Measurements from ENCODE around the gene BBS1. TPM values are rescaled to one million over a fixed set of nuclear protein-coding genes. Genes with fewer than 3 reads are reported as not detected.

The BBS1 gene
- total and polyA plus RNA-seq, 7 experiments from 2014 or later = 9.6 to 38.2 (median 22.7) TPM

GRCh38 chr11:66469441-66469840 is 41.0 kb upstream of the BBS1 start:
- ATAC-seq (no peak), DNase-seq (no peak)
- peak overlapping the region in 1 of 10 donors; percentile 21 for H3K4me3 Mint-ChIP-seq
- H3K27ac Mint-ChIP-seq = no peak overlapping the region
- H3K9me3 Mint-ChIP-seq = no peaks in the 10 kb centered on the region
- no peaks in the 10 kb centered on the region for H3K27me3 Mint-ChIP-seq
- Histone ChIP-seq H3K36me3 (ENCODE audit: control insufficient read depth in 2 of 3, insufficient read depth in 3 of 3, low read length in 3 of 3) (peaks cover 0 to 18% (median 0%) of the 10 kb centered on the region in 3 experiments), H3K9me3 (ENCODE audit: control insufficient read depth in 2 of 3, low read length in 3 of 3) (no peaks in the 10 kb centered on the region), H3K4me1 (ENCODE audit: control insufficient read depth in 2 of 2, insufficient read depth in 2 of 2, low read length in 2 of 2) (peaks cover 8 to 10% of the 10 kb centered on the region in 2 donors), H3K4me3 (ENCODE audit: low read length) (no peak overlapping the region), H3K27ac (ENCODE audit: low read depth, low read length) (no peak overlapping the region), H3K27me3 (ENCODE audit: control insufficient read depth in 2 of 2, insufficient read depth in 2 of 2, low read length in 2 of 2) (no peaks in the 10 kb centered on the region)
- peaks cover 0 to 29% (median 23%) of the 10 kb centered on the region in 7 donors for H3K4me1 Mint-ChIP-seq
- peaks cover 0 to 8% (median 0%) of the 10 kb centered on the region in 5 donors for H3K36me3 Mint-ChIP-seq
- intact Hi-C loops (cut with micrococcal nuclease) = loop anchor here (5.0 kb wide), 3 partner anchors 73 to 1338 kb away; partner anchors contain the start of gene PC (in 1 of the 2)
- ChIA-PET CTCF (interaction anchor here (0.5 to 1.0 kb wide), 4 partner anchors 9 to 333 kb away, joined by 3 to 5 read pairs (median 3); no protein-coding TSS in a partner anchor), POLR2A (interaction anchor here (0.5 to 4.0 kb wide), 5 partner anchors 10 to 768 kb away, joined by 3 to 42 read pairs (median 4); partner anchors contain the start of genes DPP3, MRPL11 and RBM14)

GRCh38 chr11:66470015-66470414 is 40.4 kb upstream of the BBS1 start:
- Histone ChIP-seq H3K27ac (ENCODE audit: low read depth, low read length) (no peak overlapping the region), H3K4me1 (ENCODE audit: control insufficient read depth in 2 of 2, insufficient read depth in 2 of 2, low read length in 2 of 2) (peaks cover 8 to 10% of the 10 kb centered on the region in 2 donors), H3K27me3 (ENCODE audit: control insufficient read depth in 2 of 2, insufficient read depth in 2 of 2, low read length in 2 of 2) (no peaks in the 10 kb centered on the region), H3K9me3 (ENCODE audit: control insufficient read depth in 2 of 3, low read length in 3 of 3) (no peaks in the 10 kb centered on the region), H3K4me3 (ENCODE audit: low read length) (no peak overlapping the region), H3K36me3 (ENCODE audit: control insufficient read depth in 2 of 3, insufficient read depth in 3 of 3, low read length in 3 of 3) (peaks cover 0 to 18% (median 0%) of the 10 kb centered on the region in 3 experiments)
- Mint-ChIP-seq H3K36me3 (peaks cover 0 to 8% (median 0%) of the 10 kb centered on the region in 5 donors), H3K9me3 (no peaks in the 10 kb centered on the region), H3K4me1 (peaks cover 0 to 29% (median 23%) of the 10 kb centered on the region in 7 donors), H3K4me3 (peak overlapping the region in 2 of 10 donors; percentile 21 to 83), H3K27ac (peak overlapping the region in 1 of 9 donors; percentile 57), H3K27me3 (no peaks in the 10 kb centered on the region)
- ChIA-PET POLR2A (interaction anchor here (0.6 kb wide), 1 partner anchor 14 kb away, joined by 4 read pairs; no protein-coding TSS in a partner anchor), CTCF (no interaction called here)
- intact Hi-C loops (cut with micrococcal nuclease) = no loop called here
- DNase-seq (no peak), ATAC-seq (no peak)

- Mint-ChIP-seq H3K4me3 (no peak overlapping the region), H3K9me3 (no peaks in the 10 kb centered on the region), H3K27me3 (no peaks in the 10 kb centered on the region), H3K27ac (no peak overlapping the region), H3K36me3 (peaks cover 0 to 8% (median 0%) of the 10 kb centered on the region in 5 donors), H3K4me1 (peaks cover 0 to 20% (median 17%) of the 10 kb centered on the region in 7 donors)
- Histone ChIP-seq H3K36me3 (ENCODE audit: control insufficient read depth in 2 of 3, insufficient read depth in 3 of 3, low read length in 3 of 3) (peaks cover 0 to 21% (median 0%) of the 10 kb centered on the region in 3 experiments), H3K4me3 (ENCODE audit: low read length) (no peak overlapping the region), H3K27ac (ENCODE audit: low read depth, low read length) (no peak overlapping the region), H3K27me3 (ENCODE audit: control insufficient read depth in 2 of 2, insufficient read depth in 2 of 2, low read length in 2 of 2) (no peaks in the 10 kb centered on the region), H3K4me1 (ENCODE audit: control insufficient read depth in 2 of 2, insufficient read depth in 2 of 2, low read length in 2 of 2) (peaks cover 8 to 10% of the 10 kb centered on the region in 2 donors), H3K9me3 (ENCODE audit: control insufficient read depth in 2 of 3, low read length in 3 of 3) (no peaks in the 10 kb centered on the region)
- ChIA-PET POLR2A (no interaction called here), CTCF (interaction anchor here (1.7 kb wide), 1 partner anchor 9 kb away, joined by 5 read pairs; the partner anchor contains the start of gene DPP3)
- intact Hi-C loops (cut with micrococcal nuclease) = no loop called here
- DNase-seq = no peak
- no peak for ATAC-seq
These were observed 39.3 kb upstream of the BBS1 start for GRCh38 chr11:66471142-66471541.

- Histone ChIP-seq H3K27me3 (ENCODE audit: control insufficient read depth in 2 of 2, insufficient read depth in 2 of 2, low read length in 2 of 2) (no peaks in the 10 kb centered on the region), H3K4me1 (ENCODE audit: control insufficient read depth in 2 of 2, insufficient read depth in 2 of 2, low read length in 2 of 2) (peaks cover 8 to 10% of the 10 kb centered on the region in 2 donors), H3K9me3 (ENCODE audit: control insufficient read depth in 2 of 3, low read length in 3 of 3) (no peaks in the 10 kb centered on the region), H3K36me3 (ENCODE audit: control insufficient read depth in 2 of 3, insufficient read depth in 3 of 3, low read length in 3 of 3) (peaks cover 0 to 22% (median 0%) of the 10 kb centered on the region in 3 experiments), H3K27ac (ENCODE audit: low read depth, low read length) (no peak overlapping the region), H3K4me3 (ENCODE audit: low read length) (no peak overlapping the region)
- CTCF ChIA-PET = interaction anchor here (0.7 to 1.7 kb wide), 2 partner anchors 8 to 25 kb away, joined by 3 to 5 read pairs; partner anchors contain the start of gene DPP3
- POLR2A ChIA-PET = no interaction called here
- no peak for ATAC-seq
- Mint-ChIP-seq H3K27me3 (no peaks in the 10 kb centered on the region), H3K9me3 (no peaks in the 10 kb centered on the region), H3K4me1 (peaks cover 0 to 16% (median 14%) of the 10 kb centered on the region in 7 donors), H3K27ac (no peak overlapping the region), H3K4me3 (no peak overlapping the region), H3K36me3 (peaks cover 0 to 14% (median 0%) of the 10 kb centered on the region in 5 donors)
- no peak for DNase-seq
- intact Hi-C loops (cut with micrococcal nuclease) = no loop called here
These were observed 38.4 kb upstream of the BBS1 start for GRCh38 chr11:66472054-66472453.

- Histone ChIP-seq H3K27me3 (ENCODE audit: control insufficient read depth in 2 of 2, insufficient read depth in 2 of 2, low read length in 2 of 2) (no peaks in the 10 kb centered on the region), H3K9me3 (ENCODE audit: control insufficient read depth in 2 of 3, low read length in 3 of 3) (no peaks in the 10 kb centered on the region), H3K36me3 (ENCODE audit: control insufficient read depth in 2 of 3, insufficient read depth in 3 of 3, low read length in 3 of 3) (peaks cover 0 to 22% (median 0%) of the 10 kb centered on the region in 3 experiments), H3K27ac (ENCODE audit: low read depth, low read length) (no peak overlapping the region), H3K4me1 (ENCODE audit: control insufficient read depth in 2 of 2, insufficient read depth in 2 of 2, low read length in 2 of 2) (peaks cover 0 to 1% of the 10 kb centered on the region in 2 donors), H3K4me3 (ENCODE audit: low read length) (no peak overlapping the region)
- no peak overlapping the region for H3K4me3 Mint-ChIP-seq
- ATAC-seq (no peak), DNase-seq (no peak)
- intact Hi-C loops (cut with micrococcal nuclease) = no loop called here
- ChIA-PET POLR2A (no interaction called here), CTCF (no interaction called here)
- no peaks in the 10 kb centered on the region for H3K9me3 Mint-ChIP-seq
- no peak overlapping the region for H3K27ac Mint-ChIP-seq
- peaks cover 0 to 9% (median 7%) of the 10 kb centered on the region in 7 donors for H3K4me1 Mint-ChIP-seq
- H3K36me3 Mint-ChIP-seq = peaks cover 0 to 14% (median 0%) of the 10 kb centered on the region in 5 donors
- H3K27me3 Mint-ChIP-seq = no peaks in the 10 kb centered on the region
These were observed 37.3 kb upstream of the BBS1 start for GRCh38 chr11:66473167-66473566.

GRCh38 chr11:66473608-66474515 is 36.6 kb upstream of the BBS1 start:
- Histone ChIP-seq H3K4me3 (ENCODE audit: low read length) (no peak overlapping the region), H3K27ac (ENCODE audit: low read depth, low read length) (no peak overlapping the region), H3K4me1 (ENCODE audit: control insufficient read depth in 2 of 2, insufficient read depth in 2 of 2, low read length in 2 of 2) (no peaks in the 10 kb centered on the region), H3K36me3 (ENCODE audit: control insufficient read depth in 2 of 3, insufficient read depth in 3 of 3, low read length in 3 of 3) (peaks cover 0 to 22% (median 0%) of the 10 kb centered on the region in 3 experiments), H3K9me3 (ENCODE audit: control insufficient read depth in 2 of 3, low read length in 3 of 3) (no peaks in the 10 kb centered on the region), H3K27me3 (ENCODE audit: control insufficient read depth in 2 of 2, insufficient read depth in 2 of 2, low read length in 2 of 2) (no peaks in the 10 kb centered on the region)
- Mint-ChIP-seq H3K27me3 (no peaks in the 10 kb centered on the region), H3K9me3 (no peaks in the 10 kb centered on the region), H3K27ac (peak overlapping the region in 1 of 9 donors; percentile 56), H3K4me3 (no peak overlapping the region), H3K4me1 (peaks cover 0 to 11% (median 5%) of the 10 kb centered on the region in 7 donors), H3K36me3 (peaks cover 0 to 14% (median 0%) of the 10 kb centered on the region in 5 donors)
- intact Hi-C loops (cut with micrococcal nuclease) = no loop called here
- DNase-seq = no peak
- POLR2A ChIA-PET = no interaction called here
- ATAC-seq = no peak
- CTCF ChIA-PET = no interaction called here
